ENCODE results near the gene AMFR. TPM values are rescaled to one million over a fixed set of nuclear protein-coding genes. Genes with fewer than 3 reads are reported as not detected.

Gene AMFR
- total and polyA plus RNA-seq, 4 donors, result 43.3 to 309 (median 98.4) TPM

DNA sequence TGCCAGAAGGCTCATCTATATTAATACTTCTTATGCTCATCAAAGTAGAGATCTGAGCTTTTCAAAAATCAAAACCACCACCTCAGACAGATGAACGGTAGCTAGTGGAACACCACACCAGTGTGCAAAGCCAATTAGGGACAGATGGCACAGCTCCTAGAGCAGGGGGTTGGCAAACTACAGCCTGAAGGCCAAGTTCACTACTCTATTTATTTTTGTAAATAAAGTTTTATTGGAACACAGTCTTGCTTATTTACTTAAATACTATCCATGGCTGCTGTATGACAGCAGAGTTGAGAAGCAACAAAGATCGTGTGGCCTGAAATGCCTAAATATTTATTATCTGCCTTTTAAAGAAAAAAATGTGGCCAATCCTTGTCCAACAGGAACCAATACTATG is 56.8 kb downstream of the AMFR start:
- peak overlapping the region; percentile 56 to 79 for H3K27ac ChIP-seq (ENCODE audit: low read depth in 1 of 2, low read length in 2 of 2)
- H3K9ac ChIP-seq (ENCODE audit: low read depth in 1 of 2, low read length in 2 of 2), result no peak overlapping the region
- DNase-seq (ENCODE audit: low spot score), result no peak
- H3K4me1 ChIP-seq (ENCODE audit: control insufficient read depth in 4 of 4, insufficient read depth in 4 of 4, low read length in 3 of 4), result peaks cover 9 to 45% (median 25%) of the 10 kb centered on the region in 4 donors
- no peaks in the 10 kb centered on the region for H3K27me3 ChIP-seq (ENCODE audit: control insufficient read depth in 4 of 4, insufficient read depth in 4 of 4, low read length in 3 of 4)
- 51% methylated on average over 2 of the region's 2 CpGs for WGBS
- peaks cover 12 to 19% (median 16%) of the 10 kb centered on the region in 4 donors for H3K36me3 ChIP-seq (ENCODE audit: control insufficient read depth in 4 of 4, insufficient read depth in 3 of 4, low read depth in 1 of 4, low read length in 3 of 4)
- no peaks in the 10 kb centered on the region for H3K9me3 ChIP-seq (ENCODE audit: control insufficient read depth in 4 of 4, low read length in 3 of 4)
- TF ChIP-seq SP1 (IDR thresholded peaks at IDR 0.05) (no peak), HNF4A (conservative IDR thresholded peaks at IDR 0.05) (no peak), RXRA (IDR thresholded peaks at IDR 0.05) (no peak), HNF4G (IDR thresholded peaks at IDR 0.05) (no peak), JUND (IDR thresholded peaks at IDR 0.05) (no peak), YY1 (IDR thresholded peaks at IDR 0.05) (no peak), RAD21 (IDR thresholded peaks at IDR 0.05) (no peak), EGR1 (IDR thresholded peaks at IDR 0.05; ENCODE audit: low read depth in 2 of 2) (no peak), NR2F2 (IDR thresholded peaks at IDR 0.05) (no peak), GABPA (IDR thresholded peaks at IDR 0.05 in 1 of 2, conservative IDR thresholded peaks at IDR 0.05 in 1 of 2) (no peak)
- TF ChIP-seq, protein P1, sequence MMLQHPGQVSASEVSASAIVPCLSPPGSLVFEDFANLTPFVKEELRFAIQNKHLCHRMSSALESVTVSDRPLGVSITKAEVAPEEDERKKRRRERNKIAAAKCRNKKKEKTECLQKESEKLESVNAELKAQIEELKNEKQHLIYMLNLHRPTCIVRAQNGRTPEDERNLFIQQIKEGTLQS (IDR thresholded peaks at IDR 0.05), result no peak
- TF ChIP-seq, protein P2, sequence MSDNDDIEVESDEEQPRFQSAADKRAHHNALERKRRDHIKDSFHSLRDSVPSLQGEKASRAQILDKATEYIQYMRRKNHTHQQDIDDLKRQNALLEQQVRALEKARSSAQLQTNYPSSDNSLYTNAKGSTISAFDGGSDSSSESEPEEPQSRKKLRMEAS (IDR thresholded peaks at IDR 0.05), result no peak
- TF ChIP-seq, protein P3, sequence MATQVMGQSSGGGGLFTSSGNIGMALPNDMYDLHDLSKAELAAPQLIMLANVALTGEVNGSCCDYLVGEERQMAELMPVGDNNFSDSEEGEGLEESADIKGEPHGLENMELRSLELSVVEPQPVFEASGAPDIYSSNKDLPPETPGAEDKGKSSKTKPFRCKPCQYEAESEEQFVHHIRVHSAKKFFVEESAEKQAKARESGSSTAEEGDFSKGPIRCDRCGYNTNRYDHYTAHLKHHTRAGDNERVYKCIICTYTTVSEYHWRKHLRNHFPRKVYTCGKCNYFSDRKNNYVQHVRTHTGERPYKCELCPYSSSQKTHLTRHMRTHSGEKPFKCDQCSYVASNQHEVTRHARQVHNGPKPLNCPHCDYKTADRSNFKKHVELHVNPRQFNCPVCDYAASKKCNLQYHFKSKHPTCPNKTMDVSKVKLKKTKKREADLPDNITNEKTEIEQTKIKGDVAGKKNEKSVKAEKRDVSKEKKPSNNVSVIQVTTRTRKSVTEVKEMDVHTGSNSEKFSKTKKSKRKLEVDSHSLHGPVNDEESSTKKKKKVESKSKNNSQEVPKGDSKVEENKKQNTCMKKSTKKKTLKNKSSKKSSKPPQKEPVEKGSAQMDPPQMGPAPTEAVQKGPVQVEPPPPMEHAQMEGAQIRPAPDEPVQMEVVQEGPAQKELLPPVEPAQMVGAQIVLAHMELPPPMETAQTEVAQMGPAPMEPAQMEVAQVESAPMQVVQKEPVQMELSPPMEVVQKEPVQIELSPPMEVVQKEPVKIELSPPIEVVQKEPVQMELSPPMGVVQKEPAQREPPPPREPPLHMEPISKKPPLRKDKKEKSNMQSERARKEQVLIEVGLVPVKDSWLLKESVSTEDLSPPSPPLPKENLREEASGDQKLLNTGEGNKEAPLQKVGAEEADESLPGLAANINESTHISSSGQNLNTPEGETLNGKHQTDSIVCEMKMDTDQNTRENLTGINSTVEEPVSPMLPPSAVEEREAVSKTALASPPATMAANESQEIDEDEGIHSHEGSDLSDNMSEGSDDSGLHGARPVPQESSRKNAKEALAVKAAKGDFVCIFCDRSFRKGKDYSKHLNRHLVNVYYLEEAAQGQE (IDR thresholded peaks at IDR 0.05), result no peak
- H3K4me3 ChIP-seq (ENCODE audit: low read depth in 1 of 3, low read length in 3 of 3), result no peak overlapping the region

GRCh38 chr16:56367764-56368163 is 57.6 kb downstream of the AMFR start:
- TF ChIP-seq, protein P1 (IDR thresholded peaks at IDR 0.05), result no peak
- TF ChIP-seq JUND (IDR thresholded peaks at IDR 0.05) (no peak), HNF4G (IDR thresholded peaks at IDR 0.05) (no peak), GABPA (IDR thresholded peaks at IDR 0.05 in 1 of 2, conservative IDR thresholded peaks at IDR 0.05 in 1 of 2) (no peak), EGR1 (IDR thresholded peaks at IDR 0.05; ENCODE audit: low read depth in 2 of 2) (no peak), FOXA1 (IDR thresholded peaks at IDR 0.05) (no peak), RXRA (IDR thresholded peaks at IDR 0.05) (no peak), YY1 (IDR thresholded peaks at IDR 0.05) (no peak), SP1 (IDR thresholded peaks at IDR 0.05) (no peak), CTCF (IDR thresholded peaks at IDR 0.05; ENCODE audit: low read depth, low read length, missing input control) (no peak), NR2F2 (IDR thresholded peaks at IDR 0.05) (no peak), RAD21 (IDR thresholded peaks at IDR 0.05) (no peak), TAF1 (conservative IDR thresholded peaks at IDR 0.05) (no peak), FOXA2 (IDR thresholded peaks at IDR 0.05) (no peak)
- TF ChIP-seq, protein P2 (IDR thresholded peaks at IDR 0.05), result no peak
- no peaks in the 10 kb centered on the region for H3K27me3 ChIP-seq (ENCODE audit: control insufficient read depth in 4 of 4, insufficient read depth in 4 of 4, low read length in 3 of 4)
- WGBS, result 98% methylated on average over 6 of the region's 6 CpGs
- H3K9ac ChIP-seq (ENCODE audit: low read depth in 1 of 2, low read length in 2 of 2), result no peak overlapping the region
- no peak overlapping the region for H3K27ac ChIP-seq (ENCODE audit: low read depth in 1 of 2, low read length in 2 of 2)
- peaks cover 9 to 41% (median 25%) of the 10 kb centered on the region in 4 donors for H3K4me1 ChIP-seq (ENCODE audit: control insufficient read depth in 4 of 4, insufficient read depth in 4 of 4, low read length in 3 of 4)
- no peak overlapping the region for H3K4me3 ChIP-seq (ENCODE audit: low read depth in 1 of 3, low read length in 3 of 3)
- H3K9me3 ChIP-seq (ENCODE audit: control insufficient read depth in 4 of 4, low read length in 3 of 4), result no peaks in the 10 kb centered on the region
- H3K36me3 ChIP-seq (ENCODE audit: control insufficient read depth in 4 of 4, insufficient read depth in 3 of 4, low read depth in 1 of 4, low read length in 3 of 4), result peaks cover 15 to 27% (median 21%) of the 10 kb centered on the region in 4 donors
- DNase-seq (ENCODE audit: low spot score), result no peak

Data from liver (tissue), 9 donors.